Astrocyte (in vitro differentiated cells and primary cell): ENCODE data around the gene OR10C1.

Experiments
- CTCF ChIP-seq: IDR thresholded peaks from 2 replicates; pipeline ENCODE4 v1.5.1; 2011; ENCODE audit warnings: low read depth, mild to moderate bottlenecking, inconsistent platforms, low read length, moderate library complexity; ENCODE audit not compliant: insufficient read depth
- EZH2 ChIP-seq: IDR thresholded peaks from 2 replicates; pipeline ENCODE4 v1.6.1; 2012; ENCODE audit warnings: mild to moderate bottlenecking, low read length, inconsistent platforms; ENCODE audit not compliant: insufficient read depth

GRCh38 chr6:29483735-29484134 lies 44.6 kb downstream of the OR10C1 start:
- TF ChIP-seq CTCF (no peak), EZH2 (no peak)
